Measurements from ENCODE around the gene USP11.
A peak's percentile ranks its signal among the peaks of the same experiment; 100 is the strongest.

Gene USP11

DNA sequence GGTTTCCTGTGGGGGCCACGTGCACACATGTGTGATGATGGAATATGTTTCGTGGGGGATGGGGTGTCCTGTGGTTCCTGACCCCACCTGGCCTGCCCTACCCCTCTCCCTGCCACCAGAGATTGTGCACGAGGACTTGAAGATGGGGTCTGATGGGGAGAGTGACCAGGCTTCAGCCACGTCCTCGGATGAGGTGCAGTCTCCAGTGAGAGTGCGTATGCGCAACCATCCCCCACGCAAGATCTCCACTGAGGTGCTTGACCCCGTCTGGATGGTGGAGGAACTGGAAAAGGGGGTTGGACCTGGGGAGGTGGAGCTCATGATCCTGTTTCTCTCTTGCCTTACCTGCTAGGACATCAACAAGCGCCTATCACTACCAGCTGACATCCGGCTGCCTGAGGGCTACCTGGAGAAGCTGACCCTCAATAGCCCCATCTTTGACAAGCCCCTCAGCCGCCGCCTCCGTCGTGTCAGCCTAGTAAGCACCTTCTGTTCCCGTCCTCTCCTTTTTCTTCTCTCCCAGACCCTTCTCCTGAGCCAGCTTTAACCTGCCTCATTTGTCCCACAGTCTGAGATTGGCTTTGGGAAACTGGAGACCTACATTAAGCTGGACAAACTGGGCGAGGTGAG, 8.4 kb upstream of the USP11 start:
- no peak for DNase-seq (ENCODE audit: low read depth, low spot score)

DNA sequence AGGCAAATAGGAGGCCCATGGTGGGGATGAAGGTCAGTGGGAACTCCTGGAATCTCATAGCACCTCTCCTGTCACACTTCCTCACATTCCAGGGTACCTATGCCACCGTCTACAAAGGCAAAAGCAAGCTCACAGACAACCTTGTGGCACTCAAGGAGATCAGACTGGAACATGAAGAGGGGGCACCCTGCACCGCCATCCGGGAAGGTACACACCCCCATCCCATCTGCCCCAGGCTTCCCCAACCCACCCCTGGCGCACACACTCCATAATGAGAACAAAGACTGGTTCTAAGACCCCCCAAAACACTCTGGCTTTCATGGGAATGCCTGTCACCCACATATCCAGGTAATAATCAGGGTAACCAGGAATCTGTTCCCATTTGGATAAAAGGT, 7.9 kb upstream of the USP11 start:
- no peak for DNase-seq (ENCODE audit: low read depth, low spot score)

DNA sequence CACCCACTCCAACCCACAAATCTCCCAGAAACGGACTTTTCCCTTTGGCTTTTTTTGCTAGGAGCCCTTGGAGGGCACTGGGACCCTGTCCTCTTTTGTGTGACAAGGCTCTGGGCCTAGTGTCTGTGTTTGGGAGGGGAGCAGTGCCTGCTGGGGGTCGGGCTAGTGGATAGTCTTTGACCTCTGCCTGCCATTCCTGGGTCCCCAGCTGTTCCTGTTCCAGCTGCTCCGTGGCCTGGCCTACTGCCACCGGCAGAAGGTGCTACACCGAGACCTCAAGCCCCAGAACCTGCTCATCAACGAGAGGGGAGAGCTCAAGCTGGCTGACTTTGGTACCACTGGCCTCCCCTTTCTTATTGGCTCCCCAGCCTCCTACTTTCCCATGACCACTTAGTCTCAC, 6.7 kb upstream of the USP11 start:
- no peak for DNase-seq (ENCODE audit: low read depth, low spot score)

GRCh38 chrX:47226531-47227333, 6.1 kb upstream of the USP11 start:
- DNase-seq (ENCODE audit: low read depth, low spot score), result no peak

- no peak for DNase-seq (ENCODE audit: low read depth, low spot score)
These were observed 5.5 kb upstream of the USP11 start for GRCh38 chrX:47227334-47227583.

DNA sequence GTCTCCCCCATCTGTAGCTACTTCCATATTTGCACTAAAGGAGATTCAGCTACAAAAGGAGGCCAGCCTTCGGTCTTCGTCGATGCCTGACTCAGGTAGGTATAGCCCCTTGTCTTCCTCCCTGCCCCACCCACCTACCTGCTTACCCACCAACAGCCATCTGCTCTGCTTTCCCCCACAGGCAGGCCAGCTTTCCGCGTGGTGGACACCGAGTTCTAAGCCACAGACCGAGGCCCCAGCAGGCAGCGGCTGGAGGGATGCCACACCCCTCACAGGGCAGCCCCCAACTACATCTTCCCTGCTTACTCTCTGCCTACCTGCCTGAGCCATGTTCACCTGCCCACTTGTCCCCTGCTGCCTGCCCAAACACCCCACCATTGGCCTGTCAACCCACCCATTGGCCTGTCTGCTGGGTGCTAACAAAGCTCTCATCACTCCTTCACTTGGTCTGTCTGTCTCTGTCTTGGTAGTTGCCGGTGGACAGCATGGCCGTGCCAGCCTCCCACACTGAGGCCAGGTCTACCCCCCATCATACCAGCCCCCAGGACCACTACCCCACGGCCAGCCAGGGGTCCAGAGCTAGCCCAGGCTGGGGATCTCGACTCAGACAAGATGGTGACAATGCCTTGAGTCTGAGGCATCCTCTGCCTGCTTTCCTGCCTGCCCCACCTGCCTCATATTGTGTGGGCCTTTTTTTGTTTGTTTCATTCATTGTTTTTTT, 4.1 kb upstream of the USP11 start:
- no peak for DNase-seq (ENCODE audit: low read depth, low spot score)

DNA sequence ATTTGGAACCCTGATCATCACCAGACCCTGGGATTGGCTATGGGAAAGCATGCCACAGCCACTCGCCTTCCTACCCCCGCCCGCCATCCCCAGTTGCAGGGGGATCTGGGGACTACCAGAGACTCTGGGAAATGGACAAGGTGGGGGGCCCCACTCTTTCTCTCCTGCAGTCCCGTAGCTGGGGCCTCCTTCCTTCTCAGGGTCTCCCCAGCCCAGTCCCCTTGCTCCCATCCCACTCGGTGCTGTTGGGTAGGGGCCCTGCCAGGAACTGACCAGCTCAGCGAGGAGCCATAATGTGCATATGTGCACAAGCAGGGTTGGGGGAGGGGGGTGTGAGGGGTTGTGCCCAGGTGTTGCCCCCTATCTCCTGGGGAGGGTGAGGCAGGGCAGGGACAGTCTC, 3.4 kb upstream of the USP11 start:
- DNase-seq (ENCODE audit: low read depth, low spot score), result no peak

DNA sequence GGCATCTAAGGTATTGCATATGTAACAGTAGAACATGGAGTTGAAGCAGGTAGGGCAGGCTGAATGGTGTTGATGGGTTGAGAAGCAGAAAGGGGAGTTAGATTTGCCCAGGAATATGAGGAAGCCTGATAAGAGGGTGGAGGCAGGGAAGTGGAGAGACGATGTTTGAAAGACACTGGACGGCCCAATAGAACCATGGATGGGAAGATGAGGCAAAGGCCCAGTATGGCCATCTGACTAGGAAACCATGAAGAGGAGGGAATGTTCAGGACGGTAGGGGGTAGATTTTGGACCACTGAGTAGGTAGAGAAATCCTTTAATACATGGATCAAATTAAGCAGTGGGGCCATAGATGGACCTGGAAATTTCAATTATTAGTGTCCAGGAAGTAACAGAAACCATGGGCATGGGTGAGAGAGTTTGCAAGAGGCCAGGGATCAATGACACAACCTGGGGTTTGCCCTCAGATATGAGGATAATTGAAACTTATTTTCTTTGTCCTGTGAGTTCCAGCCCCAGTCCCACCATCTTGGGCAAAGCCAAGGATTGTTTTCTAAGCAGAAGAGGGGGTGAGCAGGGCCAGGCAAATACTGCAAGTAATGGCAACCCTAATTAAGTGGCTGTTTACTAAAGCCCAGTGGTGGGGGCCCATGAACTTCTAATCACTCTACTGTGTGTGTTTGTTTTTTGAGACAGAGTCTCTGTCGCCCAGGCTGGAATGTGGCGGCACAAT, 2.5 kb upstream of the USP11 start:
- no peak for DNase-seq (ENCODE audit: low read depth, low spot score)

GRCh38 chrX:47231167-47231566, 1.6 kb upstream of the USP11 start:
- DNase-seq (ENCODE audit: low read depth, low spot score), result no peak

GRCh38 chrX:47232197-47232802, 509 bp upstream of the USP11 start:
- no peak for DNase-seq (ENCODE audit: low read depth, low spot score)

- DNase-seq (ENCODE audit: low read depth, low spot score), result peak; percentile 97
These were observed 714 bp downstream of the USP11 start for GRCh38 chrX:47233333-47234113.

- DNase-seq (ENCODE audit: low read depth, low spot score), result no peak
These were observed 1.8 kb downstream of the USP11 start for GRCh38 chrX:47234583-47234982.

DNA sequence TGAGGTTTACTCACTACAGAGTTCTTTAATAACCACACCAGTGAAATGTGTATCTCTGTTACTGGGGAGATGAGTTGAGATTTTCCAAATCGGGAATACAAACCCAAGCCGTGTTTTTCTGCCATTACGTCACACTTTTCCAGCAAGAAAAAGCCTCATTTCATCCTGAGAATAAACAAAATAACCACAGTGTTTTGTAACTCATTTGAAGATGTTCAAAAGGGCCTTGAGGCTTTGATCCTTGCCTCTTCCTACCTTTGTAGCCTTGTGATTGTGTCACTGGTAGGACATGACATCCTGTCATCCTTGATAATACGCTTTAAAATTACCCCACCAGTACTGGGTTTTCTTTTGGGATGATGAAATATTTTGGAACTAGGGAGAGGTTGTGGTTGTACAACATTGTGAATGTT, 2.9 kb downstream of the USP11 start:
- no peak for DNase-seq (ENCODE audit: low read depth, low spot score)

GRCh38 chrX:47239199-47239598, 6.4 kb downstream of the USP11 start:
- DNase-seq (ENCODE audit: low read depth, low spot score), result no peak

- no peak for DNase-seq (ENCODE audit: low read depth, low spot score)
These were observed 7.2 kb downstream of the USP11 start for GRCh38 chrX:47239898-47240545.

DNA sequence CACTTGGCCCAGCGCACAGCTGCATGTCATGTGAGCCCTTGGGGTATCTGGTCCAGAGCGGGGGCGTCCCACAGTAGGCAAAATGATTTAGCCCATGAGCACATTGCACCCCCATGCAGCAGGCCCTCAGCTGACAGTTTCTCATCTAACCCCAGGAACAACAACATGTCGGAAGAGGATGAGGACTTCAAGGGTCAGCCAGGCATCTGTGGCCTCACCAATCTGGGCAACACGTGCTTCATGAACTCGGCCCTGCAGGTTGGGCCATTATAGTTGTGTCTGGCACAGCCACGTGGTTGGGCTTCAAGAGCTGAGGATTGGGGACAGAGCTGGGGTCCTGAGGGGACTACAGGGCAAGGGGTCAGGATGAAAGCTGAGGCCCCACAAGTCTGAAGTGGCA, 7.8 kb downstream of the USP11 start:
- no peak for DNase-seq (ENCODE audit: low read depth, low spot score)

GRCh38 chrX:47241201-47242011, 8.6 kb downstream of the USP11 start:
- DNase-seq (ENCODE audit: low read depth, low spot score), result no peak

- DNase-seq (ENCODE audit: low read depth, low spot score), result no peak
These were observed 9.5 kb downstream of the USP11 start for GRCh38 chrX:47242321-47242720.

DNA sequence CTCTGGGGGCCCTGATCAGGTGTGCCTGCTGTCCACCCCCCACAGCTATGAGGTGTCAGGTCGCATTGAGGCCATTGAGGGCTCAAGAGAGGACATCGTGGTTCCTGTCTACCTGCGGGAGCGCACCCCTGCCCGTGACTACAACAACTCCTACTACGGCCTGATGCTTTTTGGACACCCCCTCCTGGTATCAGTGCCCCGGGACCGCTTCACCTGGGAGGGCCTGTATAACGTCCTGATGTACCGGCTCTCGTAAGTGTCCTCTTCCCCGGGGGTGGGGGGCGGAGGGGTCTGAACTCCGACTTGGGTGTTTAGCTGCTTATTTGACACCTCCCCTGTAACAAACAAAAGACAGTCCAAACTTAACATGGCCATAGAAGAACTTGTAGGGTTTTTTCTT, 10.5 kb downstream of the USP11 start:
- DNase-seq (ENCODE audit: low read depth, low spot score), result no peak

GRCh38 chrX:47244676-47245075, 11.9 kb downstream of the USP11 start:
- DNase-seq (ENCODE audit: low read depth, low spot score), result no peak

All from ELF-1 (cell line).